Measurements from ENCODE around the gene ENPP3. TPM values are rescaled to one million over a fixed set of nuclear protein-coding genes. Genes with fewer than 3 reads are reported as not detected.

ENPP3 gene
- total and polyA plus RNA-seq, 8 donors, result 0.31 to 13.0 (median 0.61) TPM; not detected in 2

- H3K27ac ChIP-seq, result no peak overlapping the region
- intact Hi-C loops (cut with DNase I; ENCODE audit: low total_unique reads), result no loop called here
These were observed 18.8 kb downstream of the ENPP3 start for GRCh38 chr6:131655951-131656350.

GRCh38 chr6:131656667-131657066 is 19.6 kb downstream of the ENPP3 start:
- intact Hi-C loops (cut with DNase I; ENCODE audit: low total_unique reads), result no loop called here
- H3K9me3 ChIP-seq, result no peaks in the 10 kb centered on the region
- H3K36me3 ChIP-seq, result no peaks in the 10 kb centered on the region
- 89 to 96% (median 95%) methylated on average over 3 of the region's 3 CpGs for WGBS, 5 donors
- DNase-seq, result no peak
- TF ChIP-seq POLR2AphosphoS5 (IDR thresholded peaks at IDR 0.05) (no peak), EP300 (IDR thresholded peaks at IDR 0.05) (no peak), POLR2A (IDR thresholded peaks at IDR 0.05) (no peak)
- TF ChIP-seq, protein P1, sequence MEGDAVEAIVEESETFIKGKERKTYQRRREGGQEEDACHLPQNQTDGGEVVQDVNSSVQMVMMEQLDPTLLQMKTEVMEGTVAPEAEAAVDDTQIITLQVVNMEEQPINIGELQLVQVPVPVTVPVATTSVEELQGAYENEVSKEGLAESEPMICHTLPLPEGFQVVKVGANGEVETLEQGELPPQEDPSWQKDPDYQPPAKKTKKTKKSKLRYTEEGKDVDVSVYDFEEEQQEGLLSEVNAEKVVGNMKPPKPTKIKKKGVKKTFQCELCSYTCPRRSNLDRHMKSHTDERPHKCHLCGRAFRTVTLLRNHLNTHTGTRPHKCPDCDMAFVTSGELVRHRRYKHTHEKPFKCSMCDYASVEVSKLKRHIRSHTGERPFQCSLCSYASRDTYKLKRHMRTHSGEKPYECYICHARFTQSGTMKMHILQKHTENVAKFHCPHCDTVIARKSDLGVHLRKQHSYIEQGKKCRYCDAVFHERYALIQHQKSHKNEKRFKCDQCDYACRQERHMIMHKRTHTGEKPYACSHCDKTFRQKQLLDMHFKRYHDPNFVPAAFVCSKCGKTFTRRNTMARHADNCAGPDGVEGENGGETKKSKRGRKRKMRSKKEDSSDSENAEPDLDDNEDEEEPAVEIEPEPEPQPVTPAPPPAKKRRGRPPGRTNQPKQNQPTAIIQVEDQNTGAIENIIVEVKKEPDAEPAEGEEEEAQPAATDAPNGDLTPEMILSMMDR (IDR thresholded peaks at IDR 0.05), result no peak
- peaks cover 0 to 16% (median 11%) of the 10 kb centered on the region in 4 donors for H3K4me1 ChIP-seq
- H3K4me3 ChIP-seq, result no peak overlapping the region
- H3K27me3 ChIP-seq, result no peaks in the 10 kb centered on the region
- H3K27ac ChIP-seq, result no peak overlapping the region

More at GRCh38 chr6:131655951-131656350, 18.8 kb downstream of the ENPP3 start:
- Histone ChIP-seq H3K36me3 (no peaks in the 10 kb centered on the region), H3K4me3 (no peak overlapping the region), H3K9me3 (no peaks in the 10 kb centered on the region), H3K27me3 (no peaks in the 10 kb centered on the region), H3K4me1 (peaks cover 0 to 24% (median 17%) of the 10 kb centered on the region in 4 donors)
- TF ChIP-seq POLR2AphosphoS5 (IDR thresholded peaks at IDR 0.05) (no peak), POLR2A (IDR thresholded peaks at IDR 0.05) (no peak), EP300 (IDR thresholded peaks at IDR 0.05) (no peak)
- TF ChIP-seq, protein P1 (IDR thresholded peaks at IDR 0.05), result no peak
- no peak for DNase-seq
- WGBS, 5 donors, result 94 to 100% (median 97%) methylated on average over 2 of the region's 2 CpGs

GRCh38 chr6:131657222-131657621 is 20.1 kb downstream of the ENPP3 start:
- Histone ChIP-seq H3K27ac (no peak overlapping the region), H3K36me3 (no peaks in the 10 kb centered on the region), H3K4me3 (no peak overlapping the region), H3K9me3 (no peaks in the 10 kb centered on the region), H3K27me3 (no peaks in the 10 kb centered on the region), H3K4me1 (peaks cover 0 to 11% (median 6%) of the 10 kb centered on the region in 4 donors)
- WGBS, 5 donors, result 82 to 92% (median 90%) methylated on average over 2 of the region's 2 CpGs
- TF ChIP-seq POLR2A (IDR thresholded peaks at IDR 0.05), result no peak
- TF ChIP-seq POLR2AphosphoS5 (IDR thresholded peaks at IDR 0.05), result no peak
- TF ChIP-seq, protein P1 (IDR thresholded peaks at IDR 0.05), result no peak
- no peak for TF ChIP-seq EP300 (IDR thresholded peaks at IDR 0.05)
- intact Hi-C loops (cut with DNase I; ENCODE audit: low total_unique reads), result no loop called here
- DNase-seq, result no peak

GRCh38 chr6:131657630-131658111 is 20.6 kb downstream of the ENPP3 start:
- H3K36me3 ChIP-seq, result no peaks in the 10 kb centered on the region
- no peaks in the 10 kb centered on the region for H3K9me3 ChIP-seq
- TF ChIP-seq POLR2AphosphoS5 (IDR thresholded peaks at IDR 0.05) (no peak), POLR2A (IDR thresholded peaks at IDR 0.05) (no peak), EP300 (IDR thresholded peaks at IDR 0.05) (no peak)
- TF ChIP-seq, protein P1 (IDR thresholded peaks at IDR 0.05), result no peak
- no peak for DNase-seq
- no peaks in the 10 kb centered on the region for H3K27me3 ChIP-seq
- intact Hi-C loops (cut with DNase I; ENCODE audit: low total_unique reads), result no loop called here
- H3K4me3 ChIP-seq, result no peak overlapping the region
- no peak overlapping the region for H3K27ac ChIP-seq
- 72 to 84% (median 81%) methylated on average over 6 of the region's 6 CpGs for WGBS, 5 donors
- peaks cover 0 to 6% (median 3%) of the 10 kb centered on the region in 4 donors for H3K4me1 ChIP-seq

Measured in stomach (tissue), 9 donors.